WTC11 (cell line): ENCODE measurements around the gene ETV1. TPM values are rescaled to one million over a fixed set of nuclear protein-coding genes. Genes with fewer than 3 reads are reported as not detected.

Experiments
- ATAC-seq: fragments of 200-7000 bp; cut with Tn5 transposase; 2 replicates; pipeline ENCODE4 v1.10.0; 2021; ENCODE audit warnings: mild to moderate bottlenecking, moderate library complexity
- CTCF ChIA-PET: fragments of 300-600 bp; sonication (Branson Sonifier 250); formaldehyde crosslinking; loops from one replicate; lab custom pipeline; 2021; ENCODE audit warnings: antibody characterized with exemption; lab: Charles Lee
- POLR2A ChIA-PET: fragments of 350-600 bp; sonication (Branson Sonifier 250); formaldehyde crosslinking; loops from one replicate; lab custom pipeline; 2021; ENCODE audit warnings: antibody characterized with exemption; lab: Charles Lee
- DNase-seq: peaks from one replicate; pipeline ENCODE4 v3.0.0; 2021; ENCODE audit warnings: low spot score
- H3K27ac Mint-ChIP-seq: 2 replicates; pipeline ENCODE4 v1.8.0; 2021; ENCODE audit warnings: mixed read lengths
- H3K27me3 Mint-ChIP-seq: 2 replicates; pipeline ENCODE4 v1.8.0; 2021; ENCODE audit warnings: low read depth, mild to moderate bottlenecking, moderate library complexity, mixed read lengths
- H3K36me3 Mint-ChIP-seq: 2 replicates; pipeline ENCODE4 v1.8.0; 2021; ENCODE audit warnings: mixed read lengths
- H3K4me1 Mint-ChIP-seq: 2 replicates; pipeline ENCODE4 v1.8.0; 2022; ENCODE audit warnings: mixed read lengths
- H3K4me3 Mint-ChIP-seq: 2 replicates; pipeline ENCODE4 v1.8.0; 2021; ENCODE audit warnings: mild to moderate bottlenecking, moderate library complexity, mixed read lengths
- H3K9me3 Mint-ChIP-seq: 2 replicates; pipeline ENCODE4 v1.8.0; 2021; ENCODE audit warnings: mixed read lengths
- ATF1 ChIP-seq: sonication (generic); formaldehyde crosslinking; IDR thresholded peaks from 2 replicates; pipeline ENCODE4 v1.8.1; 2023; ENCODE audit warnings: mild to moderate bottlenecking, moderate library complexity, missing genetic modification reagents
- CBFB ChIP-seq: sonication (generic); formaldehyde crosslinking; IDR thresholded peaks from 2 replicates; pipeline ENCODE4 v1.8.1; 2022; ENCODE audit warnings: mild to moderate bottlenecking, low read depth, missing genetic modification reagents
- CREB1 ChIP-seq: sonication (generic); formaldehyde crosslinking; IDR thresholded peaks from 2 replicates; pipeline ENCODE4 v1.8.0; 2023; ENCODE audit warnings: mild to moderate bottlenecking, missing genetic modification reagents
- CREM ChIP-seq: sonication (generic); formaldehyde crosslinking; IDR thresholded peaks from 2 replicates; pipeline ENCODE4 v1.8.1; 2022; ENCODE audit warnings: mild to moderate bottlenecking, missing genetic modification reagents, moderate library complexity
- EMX1 ChIP-seq: fragments of 250-450 bp; sonication (Bioruptor Pico); IDR thresholded peaks from 2 replicates; pipeline ENCODE4 v1.8.0; 2021; ENCODE audit warnings: mild to moderate bottlenecking
- GABPB1 ChIP-seq: sonication (generic); formaldehyde crosslinking; IDR thresholded peaks from 2 replicates; pipeline ENCODE4 v1.8.1; 2023; ENCODE audit warnings: mild to moderate bottlenecking, missing genetic modification reagents
- HMGA2 ChIP-seq: fragments of 250-450 bp; sonication (Bioruptor Pico); IDR thresholded peaks from 2 replicates; pipeline ENCODE4 v1.4.0; 2021; ENCODE audit warnings: mild to moderate bottlenecking, moderate library complexity
- KAT7 ChIP-seq: sonication (generic); formaldehyde crosslinking; IDR thresholded peaks from 2 replicates; pipeline ENCODE4 v1.8.1; 2023; ENCODE audit warnings: missing genetic modification reagents, mild to moderate bottlenecking, borderline replicate concordance
- NFYB ChIP-seq: sonication (generic); formaldehyde crosslinking; conservative IDR thresholded peaks from 2 replicates; pipeline ENCODE4 v1.8.0; 2022; ENCODE audit warnings: low read depth, missing genetic modification reagents
- OVOL2 ChIP-seq: fragments of 250-450 bp; sonication (Bioruptor Pico); IDR thresholded peaks from 2 replicates; pipeline ENCODE4 v1.9.0; 2021; ENCODE audit warnings: mild to moderate bottlenecking, borderline replicate concordance
- PRRX2 ChIP-seq: fragments of 250-450 bp; sonication (Bioruptor Pico); IDR thresholded peaks from 2 replicates; pipeline ENCODE4 v1.8.0; 2021; ENCODE audit warnings: mild to moderate bottlenecking
- RORB ChIP-seq: fragments of 250-450 bp; sonication (Bioruptor Pico); IDR thresholded peaks from 2 replicates; pipeline ENCODE4 v1.9.0; 2021; ENCODE audit warnings: mild to moderate bottlenecking
- SMAD3 ChIP-seq: sonication (generic); formaldehyde crosslinking; IDR thresholded peaks from 2 replicates; pipeline ENCODE4 v1.8.0; 2022; ENCODE audit warnings: missing genetic modification reagents, mild to moderate bottlenecking, borderline replicate concordance
- TEAD1 ChIP-seq: sonication (generic); formaldehyde crosslinking; IDR thresholded peaks from 2 replicates; pipeline ENCODE4 v1.8.0; 2022; ENCODE audit warnings: mild to moderate bottlenecking, missing genetic modification reagents
- ZNF121 ChIP-seq: sonication (generic); formaldehyde crosslinking; IDR thresholded peaks from 2 replicates; pipeline ENCODE4 v1.8.0; 2023; ENCODE audit warnings: missing genetic modification reagents
- ZNF232 ChIP-seq: sonication (generic); formaldehyde crosslinking; IDR thresholded peaks from 2 replicates; pipeline ENCODE4 v1.8.0; 2022; ENCODE audit warnings: mild to moderate bottlenecking, missing genetic modification reagents
- ZNF416 ChIP-seq: fragments of 250-450 bp; sonication (Bioruptor Pico); IDR thresholded peaks from 2 replicates; pipeline ENCODE4 v1.9.0; 2021; ENCODE audit warnings: mild to moderate bottlenecking, inconsistent platforms
- total RNA-seq: library from RNA; stranded (reverse); gene quantifications from 3 replicates; pipeline ENCODE4 v1.2.3, GENCODE V29; 2021
- TF ChIP-seq, protein P1 (sequence below): sonication (generic); formaldehyde crosslinking; IDR thresholded peaks from 2 replicates; pipeline ENCODE4 v1.8.0; 2023; ENCODE audit warnings: mild to moderate bottlenecking, missing genetic modification reagents
- TF ChIP-seq, protein P2 (sequence below): sonication (generic); formaldehyde crosslinking; conservative IDR thresholded peaks from 2 replicates; pipeline ENCODE4 v1.8.1; 2023; ENCODE audit warnings: mild to moderate bottlenecking, low read depth, missing genetic modification reagents, moderate library complexity
- TF ChIP-seq, protein P3 (sequence below): fragments of 250-450 bp; sonication (Bioruptor Pico); IDR thresholded peaks from 2 replicates; pipeline ENCODE4 v1.9.0; 2021; ENCODE audit warnings: mild to moderate bottlenecking
- TF ChIP-seq, protein P4 (sequence below): fragments of 250-450 bp; sonication (Bioruptor Pico); IDR thresholded peaks from 2 replicates; pipeline ENCODE4 v1.8.0; 2021; ENCODE audit warnings: mild to moderate bottlenecking
- TF ChIP-seq, protein P5 (sequence below): fragments of 250-450 bp; sonication (Bioruptor Pico); IDR thresholded peaks from 2 replicates; pipeline ENCODE4 v1.9.0; 2021; ENCODE audit warnings: moderate library complexity, mild to moderate bottlenecking, inconsistent platforms, borderline replicate concordance
- TF ChIP-seq, protein P6 (sequence below): fragments of 200-600 bp; IDR thresholded peaks from 2 replicates; pipeline ENCODE4 v1.8.0; 2022; ENCODE audit warnings: antibody characterized with exemption
- TF ChIP-seq, protein P7 (sequence below): sonication (generic); formaldehyde crosslinking; IDR thresholded peaks from 2 replicates; pipeline ENCODE4 v1.8.0; 2022; ENCODE audit warnings: mild to moderate bottlenecking, missing genetic modification reagents

ETV1 gene
- total RNA-seq, 1 experiment from 2014 or later = 76.6 TPM

DNA sequence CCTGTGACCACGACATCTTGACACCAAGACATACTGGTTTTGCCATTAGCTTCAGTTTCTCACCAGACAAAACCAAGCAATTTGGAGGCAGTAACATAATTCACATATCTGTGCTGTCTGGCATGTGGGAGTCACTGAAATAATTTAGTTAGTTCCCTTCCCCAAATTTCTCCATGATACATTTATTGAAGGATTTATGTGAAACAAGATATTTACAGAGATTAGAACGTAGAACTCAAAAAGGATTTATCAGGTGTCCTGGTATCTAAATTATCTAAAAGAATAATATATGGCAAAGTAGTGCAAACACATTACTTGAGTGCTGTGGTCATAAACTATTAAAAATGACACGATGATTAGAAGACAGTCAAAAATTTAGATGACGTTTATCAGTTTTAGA is 98.7 kb downstream of the ETV1 start (continued):
- TF ChIP-seq, protein P1, sequence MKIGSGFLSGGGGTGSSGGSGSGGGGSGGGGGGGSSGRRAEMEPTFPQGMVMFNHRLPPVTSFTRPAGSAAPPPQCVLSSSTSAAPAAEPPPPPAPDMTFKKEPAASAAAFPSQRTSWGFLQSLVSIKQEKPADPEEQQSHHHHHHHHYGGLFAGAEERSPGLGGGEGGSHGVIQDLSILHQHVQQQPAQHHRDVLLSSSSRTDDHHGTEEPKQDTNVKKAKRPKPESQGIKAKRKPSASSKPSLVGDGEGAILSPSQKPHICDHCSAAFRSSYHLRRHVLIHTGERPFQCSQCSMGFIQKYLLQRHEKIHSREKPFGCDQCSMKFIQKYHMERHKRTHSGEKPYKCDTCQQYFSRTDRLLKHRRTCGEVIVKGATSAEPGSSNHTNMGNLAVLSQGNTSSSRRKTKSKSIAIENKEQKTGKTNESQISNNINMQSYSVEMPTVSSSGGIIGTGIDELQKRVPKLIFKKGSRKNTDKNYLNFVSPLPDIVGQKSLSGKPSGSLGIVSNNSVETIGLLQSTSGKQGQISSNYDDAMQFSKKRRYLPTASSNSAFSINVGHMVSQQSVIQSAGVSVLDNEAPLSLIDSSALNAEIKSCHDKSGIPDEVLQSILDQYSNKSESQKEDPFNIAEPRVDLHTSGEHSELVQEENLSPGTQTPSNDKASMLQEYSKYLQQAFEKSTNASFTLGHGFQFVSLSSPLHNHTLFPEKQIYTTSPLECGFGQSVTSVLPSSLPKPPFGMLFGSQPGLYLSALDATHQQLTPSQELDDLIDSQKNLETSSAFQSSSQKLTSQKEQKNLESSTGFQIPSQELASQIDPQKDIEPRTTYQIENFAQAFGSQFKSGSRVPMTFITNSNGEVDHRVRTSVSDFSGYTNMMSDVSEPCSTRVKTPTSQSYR (CRISPR knock-in tag) = no peak
- TF ChIP-seq, protein P2, sequence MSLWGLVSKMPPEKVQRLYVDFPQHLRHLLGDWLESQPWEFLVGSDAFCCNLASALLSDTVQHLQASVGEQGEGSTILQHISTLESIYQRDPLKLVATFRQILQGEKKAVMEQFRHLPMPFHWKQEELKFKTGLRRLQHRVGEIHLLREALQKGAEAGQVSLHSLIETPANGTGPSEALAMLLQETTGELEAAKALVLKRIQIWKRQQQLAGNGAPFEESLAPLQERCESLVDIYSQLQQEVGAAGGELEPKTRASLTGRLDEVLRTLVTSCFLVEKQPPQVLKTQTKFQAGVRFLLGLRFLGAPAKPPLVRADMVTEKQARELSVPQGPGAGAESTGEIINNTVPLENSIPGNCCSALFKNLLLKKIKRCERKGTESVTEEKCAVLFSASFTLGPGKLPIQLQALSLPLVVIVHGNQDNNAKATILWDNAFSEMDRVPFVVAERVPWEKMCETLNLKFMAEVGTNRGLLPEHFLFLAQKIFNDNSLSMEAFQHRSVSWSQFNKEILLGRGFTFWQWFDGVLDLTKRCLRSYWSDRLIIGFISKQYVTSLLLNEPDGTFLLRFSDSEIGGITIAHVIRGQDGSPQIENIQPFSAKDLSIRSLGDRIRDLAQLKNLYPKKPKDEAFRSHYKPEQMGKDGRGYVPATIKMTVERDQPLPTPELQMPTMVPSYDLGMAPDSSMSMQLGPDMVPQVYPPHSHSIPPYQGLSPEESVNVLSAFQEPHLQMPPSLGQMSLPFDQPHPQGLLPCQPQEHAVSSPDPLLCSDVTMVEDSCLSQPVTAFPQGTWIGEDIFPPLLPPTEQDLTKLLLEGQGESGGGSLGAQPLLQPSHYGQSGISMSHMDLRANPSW (CRISPR knock-in tag) = no peak
- TF ChIP-seq, protein P3, sequence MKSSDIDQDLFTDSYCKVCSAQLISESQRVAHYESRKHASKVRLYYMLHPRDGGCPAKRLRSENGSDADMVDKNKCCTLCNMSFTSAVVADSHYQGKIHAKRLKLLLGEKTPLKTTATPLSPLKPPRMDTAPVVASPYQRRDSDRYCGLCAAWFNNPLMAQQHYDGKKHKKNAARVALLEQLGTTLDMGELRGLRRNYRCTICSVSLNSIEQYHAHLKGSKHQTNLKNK = no peak

DNA sequence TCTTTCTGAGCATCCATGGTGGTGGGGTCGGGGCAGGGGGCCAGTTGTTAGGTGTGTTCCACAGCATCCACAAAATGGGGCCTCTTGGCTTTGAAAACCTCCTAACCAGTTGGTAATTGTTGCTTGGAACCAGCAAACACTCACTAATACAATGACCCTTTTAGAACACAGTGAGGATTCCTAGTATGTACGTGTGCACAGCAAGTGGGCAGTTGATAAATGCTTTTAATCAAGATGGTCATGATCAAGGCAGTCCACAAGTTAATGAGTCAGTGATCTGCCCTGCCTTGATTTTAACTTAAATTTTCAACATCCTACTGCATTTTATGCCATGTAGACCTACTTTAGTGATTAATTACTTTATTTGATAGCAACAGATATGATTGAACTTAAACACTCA is 103.1 kb downstream of the ETV1 start:
- no peak for ATAC-seq
- CTCF ChIA-PET = no interaction called here
- no peak for DNase-seq
- no peaks in the 10 kb centered on the region for H3K27me3 Mint-ChIP-seq
- no peak overlapping the region for H3K27ac Mint-ChIP-seq
- TF ChIP-seq RORB (CRISPR knock-in tag) (no peak), EMX1 (CRISPR knock-in tag) (no peak), ZNF416 (no peak), HMGA2 (CRISPR knock-in tag) (no peak), CREB1 (no peak), KAT7 (no peak), TEAD1 (CRISPR knock-in tag) (no peak), CREM (CRISPR knock-in tag) (no peak), GABPB1 (CRISPR knock-in tag) (no peak)
- TF ChIP-seq, protein P4, sequence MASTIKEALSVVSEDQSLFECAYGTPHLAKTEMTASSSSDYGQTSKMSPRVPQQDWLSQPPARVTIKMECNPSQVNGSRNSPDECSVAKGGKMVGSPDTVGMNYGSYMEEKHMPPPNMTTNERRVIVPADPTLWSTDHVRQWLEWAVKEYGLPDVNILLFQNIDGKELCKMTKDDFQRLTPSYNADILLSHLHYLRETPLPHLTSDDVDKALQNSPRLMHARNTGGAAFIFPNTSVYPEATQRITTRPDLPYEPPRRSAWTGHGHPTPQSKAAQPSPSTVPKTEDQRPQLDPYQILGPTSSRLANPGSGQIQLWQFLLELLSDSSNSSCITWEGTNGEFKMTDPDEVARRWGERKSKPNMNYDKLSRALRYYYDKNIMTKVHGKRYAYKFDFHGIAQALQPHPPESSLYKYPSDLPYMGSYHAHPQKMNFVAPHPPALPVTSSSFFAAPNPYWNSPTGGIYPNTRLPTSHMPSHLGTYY (CRISPR knock-in tag) = no peak
- TF ChIP-seq, protein P5, sequence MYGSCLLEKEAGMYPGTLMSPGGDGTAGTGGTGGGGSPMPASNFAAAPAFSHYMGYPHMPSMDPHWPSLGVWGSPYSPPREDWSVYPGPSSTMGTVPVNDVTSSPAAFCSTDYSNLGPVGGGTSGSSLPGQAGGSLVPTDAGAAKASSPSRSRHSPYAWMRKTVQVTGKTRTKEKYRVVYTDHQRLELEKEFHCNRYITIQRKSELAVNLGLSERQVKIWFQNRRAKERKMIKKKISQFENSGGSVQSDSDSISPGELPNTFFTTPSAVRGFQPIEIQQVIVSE (CRISPR knock-in tag) = no peak
- POLR2A ChIA-PET = no interaction called here
- H3K9me3 Mint-ChIP-seq = peaks cover 7% of the 10 kb centered on the region; the same call in 1 of the 2 replicates
- no peak overlapping the region for H3K4me3 Mint-ChIP-seq
- no peaks in the 10 kb centered on the region for H3K36me3 Mint-ChIP-seq
- no peaks in the 10 kb centered on the region for H3K4me1 Mint-ChIP-seq

DNA sequence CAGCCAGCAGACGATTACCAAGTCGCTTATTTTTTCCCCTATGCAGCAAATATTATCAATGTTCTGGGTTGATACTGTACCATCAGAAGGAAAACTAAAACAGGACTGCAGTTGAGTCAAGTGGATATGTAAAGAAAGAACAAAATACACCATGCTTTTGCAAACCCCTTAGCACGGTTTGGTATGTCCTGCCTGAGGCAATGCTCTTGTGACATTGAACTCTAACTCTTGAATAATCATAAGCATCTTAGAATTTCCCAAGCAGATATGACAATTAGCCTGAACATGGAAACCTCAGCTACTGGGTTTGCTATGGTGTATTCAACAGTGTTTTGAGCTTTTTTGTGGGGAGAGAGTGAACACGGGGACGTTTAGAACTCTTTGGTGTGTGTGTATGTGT is 107.4 kb downstream of the ETV1 start:
- CTCF ChIA-PET = no interaction called here
- no peak for ATAC-seq
- no peaks in the 10 kb centered on the region for H3K9me3 Mint-ChIP-seq
- DNase-seq = no peak
- no peaks in the 10 kb centered on the region for H3K36me3 Mint-ChIP-seq
- POLR2A ChIA-PET = no interaction called here
- H3K27me3 Mint-ChIP-seq = no peaks in the 10 kb centered on the region
- H3K4me1 Mint-ChIP-seq = 0 out of 2 replicates have a peak, but pooled peaks cover 3% of the 10 kb centered on the region
- H3K27ac Mint-ChIP-seq = no peak overlapping the region
- no peak overlapping the region for H3K4me3 Mint-ChIP-seq
- no peak for TF ChIP-seq ATF1
- no peak for TF ChIP-seq CBFB
- TF ChIP-seq SMAD3 (CRISPR knock-in tag) = no peak
- no peak for TF ChIP-seq PRRX2 (CRISPR knock-in tag)
- no peak for TF ChIP-seq OVOL2 (CRISPR knock-in tag)
- no peak for TF ChIP-seq ZNF232 (CRISPR knock-in tag)
- TF ChIP-seq, protein P6, sequence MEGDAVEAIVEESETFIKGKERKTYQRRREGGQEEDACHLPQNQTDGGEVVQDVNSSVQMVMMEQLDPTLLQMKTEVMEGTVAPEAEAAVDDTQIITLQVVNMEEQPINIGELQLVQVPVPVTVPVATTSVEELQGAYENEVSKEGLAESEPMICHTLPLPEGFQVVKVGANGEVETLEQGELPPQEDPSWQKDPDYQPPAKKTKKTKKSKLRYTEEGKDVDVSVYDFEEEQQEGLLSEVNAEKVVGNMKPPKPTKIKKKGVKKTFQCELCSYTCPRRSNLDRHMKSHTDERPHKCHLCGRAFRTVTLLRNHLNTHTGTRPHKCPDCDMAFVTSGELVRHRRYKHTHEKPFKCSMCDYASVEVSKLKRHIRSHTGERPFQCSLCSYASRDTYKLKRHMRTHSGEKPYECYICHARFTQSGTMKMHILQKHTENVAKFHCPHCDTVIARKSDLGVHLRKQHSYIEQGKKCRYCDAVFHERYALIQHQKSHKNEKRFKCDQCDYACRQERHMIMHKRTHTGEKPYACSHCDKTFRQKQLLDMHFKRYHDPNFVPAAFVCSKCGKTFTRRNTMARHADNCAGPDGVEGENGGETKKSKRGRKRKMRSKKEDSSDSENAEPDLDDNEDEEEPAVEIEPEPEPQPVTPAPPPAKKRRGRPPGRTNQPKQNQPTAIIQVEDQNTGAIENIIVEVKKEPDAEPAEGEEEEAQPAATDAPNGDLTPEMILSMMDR = no peak
- TF ChIP-seq, protein P7, sequence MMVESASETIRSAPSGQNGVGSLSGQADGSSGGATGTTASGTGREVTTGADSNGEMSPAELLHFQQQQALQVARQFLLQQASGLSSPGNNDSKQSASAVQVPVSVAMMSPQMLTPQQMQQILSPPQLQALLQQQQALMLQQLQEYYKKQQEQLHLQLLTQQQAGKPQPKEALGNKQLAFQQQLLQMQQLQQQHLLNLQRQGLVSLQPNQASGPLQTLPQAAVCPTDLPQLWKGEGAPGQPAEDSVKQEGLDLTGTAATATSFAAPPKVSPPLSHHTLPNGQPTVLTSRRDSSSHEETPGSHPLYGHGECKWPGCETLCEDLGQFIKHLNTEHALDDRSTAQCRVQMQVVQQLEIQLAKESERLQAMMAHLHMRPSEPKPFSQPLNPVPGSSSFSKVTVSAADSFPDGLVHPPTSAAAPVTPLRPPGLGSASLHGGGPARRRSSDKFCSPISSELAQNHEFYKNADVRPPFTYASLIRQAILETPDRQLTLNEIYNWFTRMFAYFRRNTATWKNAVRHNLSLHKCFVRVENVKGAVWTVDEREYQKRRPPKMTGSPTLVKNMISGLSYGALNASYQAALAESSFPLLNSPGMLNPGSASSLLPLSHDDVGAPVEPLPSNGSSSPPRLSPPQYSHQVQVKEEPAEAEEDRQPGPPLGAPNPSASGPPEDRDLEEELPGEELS = no peak
- no peak for TF ChIP-seq NFYB (CRISPR knock-in tag)
- TF ChIP-seq, protein P3 = no peak
- no peak for TF ChIP-seq ZNF121 (CRISPR knock-in tag)
